ENCODE data around the gene LRP8. TPM values are rescaled to one million over a fixed set of nuclear protein-coding genes. Genes with fewer than 3 reads are reported as not detected.
A peak's percentile ranks its signal among the peaks of the same experiment; 100 is the strongest.

The LRP8 gene
- total and polyA plus RNA-seq, 9 of the 15 experiments (the other 6 are each of a cell fraction or from before 2014, with no cell fraction given) = 7.1 to 56.1 (median 31.3) TPM

GRCh38 chr1:53220171-53220961 is 107.5 kb downstream of the LRP8 start, which contains the start of gene CZIB (continued):
- TF ChIP-seq DMBX1 (CRISPR knock-in tag; IDR thresholded peaks at IDR 0.05; ENCODE audit: borderline replicate concordance) = peak; percentile 18; the same call in 1 of the 2 replicates
- TF ChIP-seq TEAD1 (CRISPR knock-in tag; IDR thresholded peaks at IDR 0.05) = peak; percentile 79 to 89; a peak in 2 of 4 replicates
- TF ChIP-seq ZNF121 (CRISPR knock-in tag; conservative IDR thresholded peaks at IDR 0.05) = no peak
- TF ChIP-seq RB1 (IDR thresholded peaks at IDR 0.05; ENCODE audit: low read depth) = peak; percentile 65; the same call in 1 of the 2 replicates
- no peak for TF ChIP-seq BMI1 (IDR thresholded peaks at IDR 0.05; ENCODE audit: low read length)
- TF ChIP-seq THAP7 (CRISPR knock-in tag; IDR thresholded peaks at IDR 0.05) = no peak
- peak; percentile 90 for TF ChIP-seq ATF7 (IDR thresholded peaks at IDR 0.05)
- TF ChIP-seq NR3C1 (CRISPR knock-in tag; IDR thresholded peaks at IDR 0.05) = 0 out of 2 replicates have a peak, but pooled peaks have one; percentile 69
- TF ChIP-seq CHAMP1 (IDR thresholded peaks at IDR 0.05) = no peak
- no peak for TF ChIP-seq MCM7 (IDR thresholded peaks at IDR 0.05)
- TF ChIP-seq RFX5 (IDR thresholded peaks at IDR 0.05; ENCODE audit: low read depth, low read length) = no peak
- TF ChIP-seq HNRNPL (IDR thresholded peaks at IDR 0.05; ENCODE audit: low read depth, low read length) = peak; percentile 56; the same call in 1 of the 2 replicates
- peak; percentile 94 for TF ChIP-seq POLR2H (tag; IDR thresholded peaks at IDR 0.05; ENCODE audit: low read depth)
- TF ChIP-seq CCAR2 (IDR thresholded peaks at IDR 0.05; ENCODE audit: low read depth, low read length) = no peak
- peak; percentile 84; the same call in 1 of the 2 replicates for TF ChIP-seq POLR2AphosphoS2 (IDR thresholded peaks at IDR 0.05; ENCODE audit: low read length)
- TF ChIP-seq ZNF695 (CRISPR knock-in tag; IDR thresholded peaks at IDR 0.05) = no peak; the same call in 1 of the 2 replicates
- TF ChIP-seq MCM5 (IDR thresholded peaks at IDR 0.05; ENCODE audit: low read depth) = no peak
- TF ChIP-seq SRSF7 (optimal IDR thresholded peaks at IDR 0.05; ENCODE audit: low read depth, low read length) = no peak
- TF ChIP-seq CUX1 (CRISPR knock-in tag; IDR thresholded peaks at IDR 0.05) = no peak
- no peak for TF ChIP-seq ZNF707 (CRISPR knock-in tag; conservative IDR thresholded peaks at IDR 0.05)
- no peak for TF ChIP-seq GTF2A2 (tag; IDR thresholded peaks at IDR 0.05)
- TF ChIP-seq SMAD1 (IDR thresholded peaks at IDR 0.05; ENCODE audit: low read depth, low read length, partially characterized antibody) = no peak

All from K562 (cell line).